Neural cell (in vitro differentiated cells): ENCODE data around the gene TAF8.

Experiments used
- EP300 ChIP-seq: fragments of 450-650 bp; conservative IDR thresholded peaks from 2 replicates; pipeline ENCODE4 v1.6.1; 2014; ENCODE audit warnings: antibody characterized with exemption, mild to moderate bottlenecking, moderate library complexity; ENCODE audit not compliant: poor library complexity, severe bottlenecking
- EZH2 ChIP-seq: fragments of 200-600, 300-800 bp; shearing (Covaris generic), sonication (generic); IDR thresholded peaks from 2 replicates; pipeline ENCODE4 v1.6.1; 2014; ENCODE audit warnings: antibody characterized with exemption, low read length, borderline replicate concordance, mild to moderate bottlenecking; ENCODE audit not compliant: insufficient read depth, poor library complexity, severe bottlenecking
- POLR2AphosphoS5 ChIP-seq: IDR thresholded peaks from 2 replicates; pipeline ENCODE4 v1.6.1; 2012

- TF ChIP-seq POLR2AphosphoS5 (no peak), EP300 (no peak), EZH2 (no peak)
These were observed 34.6 kb downstream of the TAF8 start for GRCh38 chr6:42084889-42085288.
